GM18502 (cell line): ENCODE data around the gene AFF2.
A peak's percentile ranks its signal among the peaks of the same experiment; 100 is the strongest.

Experiments used
- ATAC-seq: cut with Tn5 transposase; IDR thresholded peaks from one replicate; pipeline ENCODE4 v1.9.1; 2021; ENCODE audit warnings: mild to moderate bottlenecking; ENCODE audit not compliant: unreplicated experiment, poor library complexity

AFF2 gene

GRCh38 chrX:148500423-148501385 is at the start of gene AFF2:
Gene AFF2, plus strand, starts transcription at chrX:148500617. Its CDS starts 481 bp downstream, at chrX:148501098.
- peak; percentile 45 for ATAC-seq

DNA sequence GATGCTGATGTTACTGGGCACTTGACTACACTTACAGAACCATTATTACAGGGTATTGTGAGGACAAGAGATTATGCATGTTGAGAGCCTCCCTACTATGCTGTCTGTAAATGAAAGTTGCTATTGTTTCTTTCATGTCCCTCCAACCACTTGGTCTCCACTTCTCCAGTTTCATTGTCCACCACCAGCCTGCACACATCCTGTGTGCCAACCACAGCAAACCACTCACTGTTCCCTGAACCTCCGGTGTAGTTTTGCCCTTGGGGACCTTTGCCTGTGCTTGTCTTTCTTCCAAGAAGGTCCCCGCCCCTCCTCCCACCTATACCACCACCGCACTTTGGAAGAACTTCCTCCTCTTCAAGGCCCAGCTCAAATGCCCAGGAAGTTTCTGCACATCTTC is 43.1 kb upstream of the AFF2 start:
- no peak for ATAC-seq

GRCh38 chrX:148459343-148459742 is 41.1 kb upstream of the AFF2 start:
- peak; percentile 91 for ATAC-seq

GRCh38 chrX:148466292-148466691 is 34.1 kb upstream of the AFF2 start:
- ATAC-seq, result peak; percentile 86

- ATAC-seq, result no peak
Observed at GRCh38 chrX:148470324-148470723, 30.1 kb upstream of the AFF2 start.

GRCh38 chrX:148474030-148474429 is 26.4 kb upstream of the AFF2 start:
- no peak for ATAC-seq

- no peak for ATAC-seq
Observed at GRCh38 chrX:148492057-148492456, 8.4 kb upstream of the AFF2 start.

GRCh38 chrX:148495176-148495575 is 5.2 kb upstream of the AFF2 start:
- no peak for ATAC-seq

GRCh38 chrX:148498067-148498466 is 2.4 kb upstream of the AFF2 start:
- no peak for ATAC-seq

DNA sequence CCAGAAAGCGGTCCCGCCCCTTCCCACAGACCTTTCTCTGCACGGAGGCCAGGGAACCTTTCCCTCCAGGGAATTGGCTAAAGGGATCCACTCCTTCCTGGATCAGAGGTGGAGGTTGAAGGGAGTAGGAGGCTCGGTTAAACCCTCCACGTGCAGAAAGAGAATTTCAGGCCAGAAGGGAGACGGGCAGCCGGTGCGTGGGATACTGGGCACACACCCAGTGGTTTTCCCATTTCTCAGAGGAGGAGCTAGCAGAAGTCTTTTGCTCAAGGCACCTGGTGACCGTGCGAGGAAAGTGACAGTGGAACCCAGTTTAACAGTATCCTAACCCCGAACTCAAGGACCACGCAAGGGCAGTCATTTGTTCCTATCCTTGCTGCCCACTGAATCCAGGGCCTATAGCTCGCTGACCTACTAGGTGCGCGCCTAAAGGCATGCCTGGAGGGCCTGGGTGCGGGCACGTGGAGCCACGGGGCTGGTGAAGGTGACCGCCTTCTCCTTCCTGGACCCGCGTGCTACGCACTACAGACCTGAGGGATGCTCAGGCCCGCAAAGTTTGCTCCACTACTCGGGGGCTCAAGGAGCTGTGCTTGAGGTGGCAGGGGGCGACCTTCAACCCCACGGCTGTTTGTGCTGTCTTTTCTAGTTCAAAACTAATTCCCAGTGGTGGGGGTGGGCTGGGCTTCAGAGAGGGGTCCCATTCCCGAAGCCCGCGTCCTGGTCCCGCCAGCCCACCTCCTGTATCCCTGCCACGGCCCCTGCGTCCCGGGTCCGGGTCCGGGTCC is 587 bp upstream of the AFF2 start:
- ATAC-seq, result no peak

DNA sequence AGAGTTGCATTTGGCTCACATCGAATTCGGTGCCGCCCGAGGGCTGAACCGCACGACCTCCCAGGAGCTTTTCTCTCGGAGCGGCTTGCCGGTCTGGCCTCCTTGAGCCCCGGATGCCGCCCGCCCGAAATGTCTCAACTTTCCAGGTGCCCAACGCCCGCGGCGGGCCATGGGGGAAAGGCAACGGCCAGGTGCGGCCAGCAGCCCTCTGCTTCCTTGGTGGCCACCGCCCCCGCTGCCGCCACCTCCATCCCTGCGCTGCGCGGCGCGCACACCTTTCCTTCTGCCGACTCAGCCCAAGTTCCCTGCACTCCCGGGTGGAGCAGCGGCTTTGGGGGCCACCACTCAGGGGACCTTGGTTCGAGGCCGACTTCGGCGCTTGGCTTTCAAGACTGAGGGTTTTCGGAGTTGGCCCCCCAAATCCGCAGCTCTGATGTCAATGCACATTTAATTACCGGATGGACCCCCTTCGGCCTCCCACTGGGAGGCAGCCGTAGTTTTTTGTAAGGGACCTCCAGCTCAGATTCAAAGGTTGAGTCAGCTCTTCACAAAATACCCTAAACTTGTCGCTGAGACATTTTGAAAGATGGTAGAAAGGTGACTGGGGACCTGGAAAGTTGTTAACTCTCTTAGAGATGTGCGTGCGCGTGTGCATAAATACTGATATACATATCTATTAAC is 1.1 kb downstream of the AFF2 start:
- ATAC-seq, result peak; percentile 3

DNA sequence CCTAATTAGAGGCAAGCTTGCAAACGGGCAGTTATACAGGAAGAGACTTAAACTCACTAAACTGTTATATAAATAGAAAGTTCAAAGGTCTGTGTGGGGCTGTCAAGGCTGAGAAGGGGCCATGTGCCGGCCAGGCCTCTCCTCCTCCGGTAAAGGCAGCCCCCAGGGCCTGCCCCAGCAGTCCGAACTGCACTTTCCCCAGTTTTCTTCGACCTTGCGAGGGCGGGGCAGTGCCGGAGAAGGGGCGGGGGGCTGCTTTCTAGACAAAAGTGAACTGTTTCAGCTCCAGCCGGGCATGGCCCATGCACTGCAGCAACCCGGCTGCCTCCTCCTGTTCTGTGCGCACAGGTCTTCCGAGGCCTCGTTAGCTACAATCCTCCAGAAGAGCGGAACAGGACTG is 4.1 kb downstream of the AFF2 start:
- no peak for ATAC-seq

DNA sequence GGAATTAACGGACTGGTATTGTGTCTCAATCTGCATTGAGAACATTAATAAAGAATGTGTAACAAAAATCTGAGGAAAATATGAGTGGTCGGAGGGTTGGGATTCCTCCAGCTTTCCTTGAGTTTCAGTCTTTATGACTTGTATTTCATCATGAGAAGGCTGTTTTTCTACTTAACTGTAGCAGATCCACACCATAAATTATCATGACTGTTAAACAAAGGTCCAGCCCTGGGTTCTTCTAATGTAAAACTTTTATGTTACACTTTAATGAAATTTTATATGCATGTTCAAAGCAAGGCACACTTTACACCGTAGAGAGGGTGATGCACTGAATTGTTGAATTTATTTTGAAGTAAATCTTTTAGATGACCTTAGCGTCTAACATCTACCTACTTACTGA is 7.0 kb downstream of the AFF2 start:
- ATAC-seq, result no peak

DNA sequence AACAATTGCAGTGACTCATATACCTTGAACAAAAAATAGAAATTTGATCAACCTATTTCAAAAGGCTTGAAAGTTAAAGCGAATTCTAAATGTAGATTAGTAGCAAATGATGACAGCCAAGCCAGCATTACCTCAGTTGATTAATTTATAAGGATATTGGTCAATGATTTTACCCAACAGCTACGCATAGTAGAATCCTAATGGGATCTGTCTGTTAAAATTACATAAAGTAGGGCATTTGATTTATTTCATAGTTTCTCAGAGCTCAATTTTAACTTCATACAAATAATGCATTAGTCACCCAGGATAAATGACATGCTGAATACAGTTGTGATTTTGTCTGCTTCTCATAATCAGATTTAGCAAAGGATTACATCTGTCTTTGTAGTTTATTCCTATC is 12.0 kb downstream of the AFF2 start:
- ATAC-seq, result no peak

DNA sequence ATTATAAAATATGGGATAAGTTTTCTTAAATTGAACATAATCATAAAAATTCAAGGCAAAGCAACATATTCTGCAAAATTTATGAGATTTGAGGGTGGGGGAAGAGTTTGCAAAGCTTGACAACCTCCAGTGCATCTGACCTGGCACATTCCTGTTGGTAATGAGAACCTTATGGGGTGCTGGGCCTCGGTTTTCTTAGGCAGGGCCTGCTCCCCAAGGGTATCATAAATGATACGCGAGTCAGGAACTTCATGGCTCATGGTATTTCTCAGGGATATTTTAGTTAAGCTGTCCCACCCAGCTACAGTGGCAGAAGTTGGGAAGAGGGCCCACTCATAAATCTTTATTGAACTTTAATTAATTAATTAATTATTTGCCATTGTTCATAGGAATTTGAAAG is 13.2 kb downstream of the AFF2 start:
- no peak for ATAC-seq

DNA sequence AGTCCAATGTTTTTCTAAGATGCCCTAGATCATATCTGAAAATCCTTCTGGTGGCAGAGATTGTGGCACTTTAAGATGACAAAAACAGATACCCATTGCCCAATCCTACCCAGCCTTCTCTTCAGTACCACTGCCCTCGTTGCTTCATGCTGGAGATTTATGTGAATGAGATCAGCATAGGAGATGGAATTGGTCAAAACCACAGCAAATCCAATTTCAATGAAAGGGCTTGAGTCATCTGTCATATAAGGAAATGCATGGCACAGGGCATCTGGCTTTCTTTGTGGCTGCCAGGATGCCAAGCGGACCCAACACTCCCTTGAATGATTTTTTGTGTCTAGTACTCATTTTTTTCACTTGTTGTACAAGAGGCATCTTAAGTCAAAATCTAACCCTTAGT is 16.8 kb downstream of the AFF2 start:
- ATAC-seq, result no peak

- no peak for ATAC-seq
Observed at GRCh38 chrX:148522006-148522405, 21.6 kb downstream of the AFF2 start.

DNA sequence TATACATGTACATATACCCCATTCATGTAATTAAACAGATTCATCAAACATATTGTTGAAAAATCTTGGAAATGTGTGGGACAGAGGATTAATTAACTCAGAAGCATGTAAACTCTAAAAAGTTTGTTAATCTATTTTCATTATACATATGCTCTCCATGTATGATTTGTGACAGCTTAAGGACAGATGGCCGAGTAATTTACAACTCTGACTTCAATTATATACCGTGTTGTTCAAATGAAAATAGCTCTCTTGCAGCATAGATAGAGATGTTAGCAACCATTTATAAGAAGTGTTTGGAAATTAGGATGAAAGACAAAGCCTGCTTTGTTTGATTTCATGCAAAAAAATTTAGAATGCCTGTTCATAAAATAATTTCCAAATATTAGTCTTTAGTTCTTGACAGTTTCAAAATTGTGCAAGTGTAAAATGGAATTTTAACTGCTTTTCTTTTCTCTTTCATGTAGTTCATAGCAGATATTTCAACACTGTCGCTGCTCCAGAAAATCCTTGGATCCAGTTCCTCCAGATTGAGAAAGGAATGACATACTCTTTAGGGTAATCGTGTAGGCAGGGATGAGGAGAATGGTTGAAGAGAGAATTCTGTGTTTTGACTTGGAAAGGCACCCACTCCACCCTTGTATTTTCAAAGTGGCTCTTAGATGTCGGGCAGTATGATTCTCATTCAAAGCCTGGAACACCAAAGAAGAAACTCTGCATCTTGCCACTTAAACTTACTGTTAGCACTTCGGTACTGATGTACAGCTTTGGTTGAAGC is 23.1 kb downstream of the AFF2 start:
- ATAC-seq, result no peak

GRCh38 chrX:148530464-148531077 is 30.2 kb downstream of the AFF2 start:
- ATAC-seq, result peak; percentile 63

DNA sequence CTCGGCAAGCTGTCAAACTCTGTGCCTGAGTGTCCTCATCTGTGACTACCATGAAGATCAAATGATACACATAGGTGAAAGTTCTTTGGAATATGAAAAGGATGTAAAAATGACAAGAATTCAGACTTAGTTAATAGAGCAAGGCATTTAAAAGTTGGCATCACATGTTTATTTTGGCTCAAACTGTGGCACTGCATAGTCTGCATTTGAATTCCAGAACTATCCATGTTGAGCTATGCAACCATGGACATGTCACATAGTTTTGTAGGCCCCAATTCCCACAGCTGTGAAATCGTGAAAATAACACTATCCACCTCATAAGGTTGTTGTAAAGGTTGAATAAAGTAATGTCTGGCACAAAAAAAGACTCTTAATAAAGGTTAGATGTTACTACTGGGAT is 33.9 kb downstream of the AFF2 start:
- ATAC-seq, result no peak
